OCI-LY3 (cell line): ENCODE data around the gene GZMH.

ENCODE experiments used
- H2AFZ ChIP-seq: fragments of 200-600, 300-600 bp; shearing (Covaris generic); 2 replicates; pipeline ENCODE4 v1.6.0; 2014; ENCODE audit warnings: antibody characterized with exemption, low read depth, low read length
- H3K27ac ChIP-seq: fragments of 200-600, 300-600 bp; sonication (generic); 2 replicates; pipeline ENCODE4 v1.5.1; 2014; ENCODE audit warnings: mild to moderate bottlenecking, low read length, moderate library complexity, mixed read lengths
- H3K27me3 ChIP-seq: fragments of 200-600, 300-600 bp; sonication (generic); 2 replicates; pipeline ENCODE4 v1.6.1; 2014; ENCODE audit warnings: low read depth, low read length, mixed read lengths
- H3K36me3 ChIP-seq: fragments of 200-600, 300-600 bp; sonication (generic); replicated peaks from 2 replicates; pipeline ENCODE3; 2014; ENCODE audit warnings: low read depth, low read length, mixed read lengths
- H3K4me1 ChIP-seq: fragments of 300-600, 200-600 bp; sonication (generic); 2 replicates; pipeline ENCODE4 v1.6.1; 2014; ENCODE audit warnings: low read length, mixed read lengths
- H3K4me2 ChIP-seq: fragments of 200-600, 300-600 bp; sonication (generic); 2 replicates; pipeline ENCODE4 v1.6.1; 2014; ENCODE audit warnings: low read length, mixed read lengths
- H3K4me3 ChIP-seq: fragments of 300-600, 200-600 bp; sonication (generic); 2 replicates; pipeline ENCODE4 v1.5.1; 2014; ENCODE audit warnings: antibody characterized with exemption, mild to moderate bottlenecking, low read length, moderate library complexity
- H3K79me2 ChIP-seq: fragments of 300-600, 200-600 bp; shearing (Covaris generic); 2 replicates; pipeline ENCODE4 v1.6.1; 2014; ENCODE audit warnings: mild to moderate bottlenecking, low read length, mixed read lengths
- H3K9ac ChIP-seq: fragments of 300-600, 200-600 bp; shearing (Covaris generic); 2 replicates; pipeline ENCODE4 v1.6.0; 2014; ENCODE audit warnings: mild to moderate bottlenecking, low read length, moderate library complexity
- H3K9me3 ChIP-seq: fragments of 200-600, 300-600 bp; shearing (Covaris generic); 2 replicates; pipeline ENCODE4 v1.6.1; 2014; ENCODE audit warnings: low read length, mixed read lengths; ENCODE audit not compliant: insufficient read depth
- H4K20me1 ChIP-seq: fragments of 200-600, 300-600 bp; sonication (generic); 2 replicates; pipeline ENCODE4 v1.6.1; 2016; ENCODE audit warnings: low read length, mixed read lengths; ENCODE audit not compliant: insufficient read depth
- CTCF ChIP-seq: fragments of 200-600, 300-600 bp; sonication (generic); IDR thresholded peaks from 2 replicates; pipeline ENCODE4 v1.5.1; 2014; ENCODE audit warnings: antibody characterized with exemption, low read length, low read depth
- EZH2phosphoT487 ChIP-seq: fragments of 200-600 bp; shearing (Covaris generic); IDR thresholded peaks from 2 replicates; pipeline ENCODE4 v1.6.1; 2018; ENCODE audit warnings: antibody characterized with exemption, mixed run types, low read depth

Gene GZMH

GRCh38 chr14:24566318-24566717 lies 43.2 kb downstream of the GZMH start:
- H3K36me3 ChIP-seq, result no peaks in the 10 kb centered on the region

GRCh38 chr14:24565766-24566165 lies 43.7 kb downstream of the GZMH start:
- Histone ChIP-seq H3K9me3 (no peaks in the 10 kb centered on the region), H3K27ac (no peak overlapping the region), H3K4me1 (no peaks in the 10 kb centered on the region), H3K9ac (no peak overlapping the region), H3K4me3 (no peak overlapping the region), H3K4me2 (no peak overlapping the region), H3K79me2 (no peaks in the 10 kb centered on the region), H3K27me3 (no peaks in the 10 kb centered on the region), H3K36me3 (no peaks in the 10 kb centered on the region), H2AFZ (no peak overlapping the region), H4K20me1 (no peaks in the 10 kb centered on the region)
- TF ChIP-seq EZH2phosphoT487, result no peak
- no peak for TF ChIP-seq CTCF

More at GRCh38 chr14:24566318-24566717, 43.2 kb downstream of the GZMH start:
- Histone ChIP-seq H3K9me3 (no peaks in the 10 kb centered on the region), H2AFZ (no peak overlapping the region), H3K9ac (no peak overlapping the region), H3K27ac (no peak overlapping the region), H3K79me2 (no peaks in the 10 kb centered on the region), H4K20me1 (no peaks in the 10 kb centered on the region), H3K27me3 (peaks cover 4% of the 10 kb centered on the region; the same call in 1 of the 2 replicates), H3K4me1 (no peaks in the 10 kb centered on the region), H3K4me3 (no peak overlapping the region), H3K4me2 (no peak overlapping the region)
- TF ChIP-seq EZH2phosphoT487 (no peak), CTCF (no peak)

- H3K79me2 ChIP-seq, result no peaks in the 10 kb centered on the region
- H2AFZ ChIP-seq, result no peak overlapping the region
- no peak overlapping the region for H3K27ac ChIP-seq
- H4K20me1 ChIP-seq, result no peaks in the 10 kb centered on the region
- no peaks in the 10 kb centered on the region for H3K36me3 ChIP-seq
- no peaks in the 10 kb centered on the region for H3K27me3 ChIP-seq
- no peak overlapping the region for H3K4me2 ChIP-seq
- no peak overlapping the region for H3K9ac ChIP-seq
- no peak overlapping the region for H3K4me3 ChIP-seq
- TF ChIP-seq CTCF (no peak), EZH2phosphoT487 (no peak)
- no peaks in the 10 kb centered on the region for H3K4me1 ChIP-seq
- no peaks in the 10 kb centered on the region for H3K9me3 ChIP-seq
Observed at GRCh38 chr14:24563505-24563904, 46.0 kb downstream of the GZMH start.

- Histone ChIP-seq H3K4me2 (no peak overlapping the region), H4K20me1 (no peaks in the 10 kb centered on the region), H3K27ac (no peak overlapping the region), H3K36me3 (no peaks in the 10 kb centered on the region), H3K4me3 (no peak overlapping the region), H3K9ac (no peak overlapping the region), H3K27me3 (no peaks in the 10 kb centered on the region), H2AFZ (no peak overlapping the region), H3K79me2 (no peaks in the 10 kb centered on the region), H3K9me3 (no peaks in the 10 kb centered on the region), H3K4me1 (no peaks in the 10 kb centered on the region)
- no peak for TF ChIP-seq EZH2phosphoT487
- no peak for TF ChIP-seq CTCF
Observed at GRCh38 chr14:24556756-24557155, 52.7 kb downstream of the GZMH start.
